SU-DHL-6 (cell line): ENCODE data around the gene ELK4.
A peak's percentile ranks its signal among the peaks of the same experiment; 100 is the strongest.

ENCODE experiments used
- H2AFZ ChIP-seq: fragments of 200-600 bp; sonication (generic); 2 replicates; pipeline ENCODE4 v1.6.1; 2014; ENCODE audit warnings: low read depth, mild to moderate bottlenecking, moderate library complexity, mixed read lengths, antibody characterized with exemption, low read length; ENCODE audit not compliant: severe bottlenecking
- H3F3A ChIP-seq: fragments of 200-600 bp; shearing (Covaris generic); 2 replicates; pipeline ENCODE4 v1.6.0; 2016; ENCODE audit warnings: antibody characterized with exemption, mild to moderate bottlenecking; ENCODE audit not compliant: insufficient read depth
- H3K27ac ChIP-seq: fragments of 200-600 bp; sonication (generic); 2 replicates; pipeline ENCODE4 v1.5.1; 2016; ENCODE audit warnings: low read depth, mild to moderate bottlenecking, low read length, moderate library complexity, mixed read lengths
- H3K27me3 ChIP-seq: fragments of 200-600 bp; sonication (generic), shearing (Covaris generic); 2 replicates; pipeline ENCODE4 v1.6.0; 2014; ENCODE audit warnings: mild to moderate bottlenecking, low read length
- H3K36me3 ChIP-seq: fragments of 200-600 bp; sonication (generic); 2 replicates; pipeline ENCODE4 v1.6.1; 2014; ENCODE audit warnings: mild to moderate bottlenecking, low read length, mixed read lengths
- H3K4me2 ChIP-seq: fragments of 300-600, 200-600 bp; shearing (Covaris generic), sonication (generic); 2 replicates; pipeline ENCODE4 v1.6.0; 2014; ENCODE audit warnings: low read length, low read depth, mild to moderate bottlenecking; ENCODE audit not compliant: poor library complexity, severe bottlenecking
- H3K4me3 ChIP-seq: fragments of 200-600 bp; sonication (generic); 2 replicates; pipeline ENCODE4 v1.5.1; 2014; ENCODE audit warnings: antibody characterized with exemption, low read length, mild to moderate bottlenecking, mixed read lengths; ENCODE audit not compliant: insufficient read depth, poor library complexity, severe bottlenecking
- H3K79me2 ChIP-seq: fragments of 200-600 bp; sonication (generic); 2 replicates; pipeline ENCODE4 v1.6.1; 2014; ENCODE audit warnings: mild to moderate bottlenecking, low read length, moderate library complexity; ENCODE audit not compliant: insufficient read depth
- H3K9ac ChIP-seq: fragments of 200-600 bp; sonication (generic); 2 replicates; pipeline ENCODE4 v1.7.0; 2014; ENCODE audit warnings: mild to moderate bottlenecking, low read length
- H3K9me2 ChIP-seq: fragments of 200-600 bp; sonication (generic); replicated peaks from 2 replicates; pipeline ENCODE4 v1.6.1; 2014; ENCODE audit warnings: low read length; ENCODE audit not compliant: insufficient read depth
- H3K9me3 ChIP-seq: fragments of 200-600 bp; sonication (generic); 2 replicates; pipeline ENCODE4 v1.6.1; 2014; ENCODE audit warnings: low read length, mixed read lengths; ENCODE audit not compliant: insufficient read depth
- H4K20me1 ChIP-seq: fragments of 200-600 bp; sonication (generic); 2 replicates; pipeline ENCODE4 v1.6.1; 2014; ENCODE audit warnings: low read depth, mild to moderate bottlenecking, antibody characterized with exemption, low read length, moderate library complexity, mixed read lengths
- CTCF ChIP-seq: fragments of 200-600 bp; sonication (generic); IDR thresholded peaks from one replicate; pipeline ENCODE4 v1.5.1; 2017; ENCODE audit warnings: antibody characterized with exemption, mild to moderate bottlenecking, low read length, moderate library complexity; ENCODE audit not compliant: insufficient read depth, poor library complexity, severe bottlenecking
- EZH2phosphoT487 ChIP-seq: fragments of 200-600 bp; sonication (generic), shearing (Covaris generic); conservative IDR thresholded peaks from 2 replicates; pipeline ENCODE4 v1.6.1; 2018; ENCODE audit warnings: mild to moderate bottlenecking, antibody characterized with exemption, low read length, moderate library complexity, mixed read lengths

The ELK4 gene

GRCh38 chr1:205627956-205628355, 3.9 kb downstream of the ELK4 start:
- Histone ChIP-seq H3K36me3 (peaks cover 14% of the 10 kb centered on the region; the same call in 1 of the 2 replicates), H3K4me3 (no peak overlapping the region), H3K4me2 (peak overlapping the region; percentile 100), H4K20me1 (peaks cover 4% of the 10 kb centered on the region; the same call in 1 of the 2 replicates), H3K9ac (peak overlapping the region; percentile 73; the same call in 1 of the 2 replicates), H3K27ac (peak overlapping the region; percentile 95), H3F3A (peaks cover 19% of the 10 kb centered on the region), H3K9me3 (no peaks in the 10 kb centered on the region), H3K27me3 (no peaks in the 10 kb centered on the region), H3K79me2 (peaks cover 80% of the 10 kb centered on the region), H2AFZ (no peak overlapping the region), H3K9me2 (no peaks in the 10 kb centered on the region)
- TF ChIP-seq CTCF (no peak), EZH2phosphoT487 (no peak)

- Histone ChIP-seq H3K9me2 (no peaks in the 10 kb centered on the region), H3K9me3 (no peaks in the 10 kb centered on the region), H3K4me2 (peak overlapping the region; percentile 42), H3K27me3 (no peaks in the 10 kb centered on the region), H3K27ac (peak overlapping the region; percentile 46), H3K36me3 (peaks cover 22% of the 10 kb centered on the region; the same call in 1 of the 2 replicates), H3K79me2 (peaks cover 88% of the 10 kb centered on the region), H3K4me3 (no peak overlapping the region), H3K9ac (peak overlapping the region; percentile 13; the same call in 1 of the 2 replicates), H3F3A (peaks cover 15% of the 10 kb centered on the region), H2AFZ (no peak overlapping the region), H4K20me1 (peaks cover 4% of the 10 kb centered on the region; the same call in 1 of the 2 replicates)
- TF ChIP-seq EZH2phosphoT487 = no peak
- no peak for TF ChIP-seq CTCF
These were observed 5.6 kb downstream of the ELK4 start for GRCh38 chr1:205626216-205626615.

GRCh38 chr1:205623646-205624045, 8.2 kb downstream of the ELK4 start:
- peaks cover 45% of the 10 kb centered on the region for H3K36me3 ChIP-seq
- TF ChIP-seq CTCF = no peak
- TF ChIP-seq EZH2phosphoT487 = no peak
- H3K27ac ChIP-seq = no peak overlapping the region
- H3K9ac ChIP-seq = no peak overlapping the region
- H4K20me1 ChIP-seq = peaks cover 4% of the 10 kb centered on the region; the same call in 1 of the 2 replicates
- no peaks in the 10 kb centered on the region for H3K9me3 ChIP-seq
- no peak overlapping the region for H3K4me3 ChIP-seq
- no peaks in the 10 kb centered on the region for H3K27me3 ChIP-seq
- peaks cover 84% of the 10 kb centered on the region for H3K79me2 ChIP-seq
- H2AFZ ChIP-seq = no peak overlapping the region
- H3K9me2 ChIP-seq = no peaks in the 10 kb centered on the region
- no peak overlapping the region for H3K4me2 ChIP-seq
- no peaks in the 10 kb centered on the region for H3F3A ChIP-seq
